ENCODE data around the gene COL9A3.
"Not testable (repeated sequence)": the region's sequence is repeated elsewhere in the genome, so short reads cannot be mapped to it uniquely, and the experiment has no call there.

DNA sequence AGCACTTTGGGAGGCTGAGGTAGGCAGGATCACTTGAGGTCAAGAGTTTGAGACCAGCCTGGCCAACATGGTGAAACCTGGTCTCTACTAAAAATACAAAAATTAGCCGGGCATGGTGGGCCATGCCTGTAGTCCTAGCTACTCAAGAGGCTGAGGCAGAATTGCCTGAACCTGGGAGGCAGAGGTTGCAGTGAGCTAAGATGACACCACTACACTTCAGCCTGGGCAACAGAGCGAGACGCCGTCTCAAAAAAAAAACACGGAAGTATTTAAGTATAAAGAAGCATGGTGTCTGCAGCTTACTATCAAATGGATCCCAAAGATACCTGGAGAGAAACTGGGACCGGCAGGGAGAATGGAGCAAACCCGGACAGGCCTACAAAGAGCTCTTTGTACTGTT lies 32.1 kb downstream of the COL9A3 start:
- TF ChIP-seq, protein P1, sequence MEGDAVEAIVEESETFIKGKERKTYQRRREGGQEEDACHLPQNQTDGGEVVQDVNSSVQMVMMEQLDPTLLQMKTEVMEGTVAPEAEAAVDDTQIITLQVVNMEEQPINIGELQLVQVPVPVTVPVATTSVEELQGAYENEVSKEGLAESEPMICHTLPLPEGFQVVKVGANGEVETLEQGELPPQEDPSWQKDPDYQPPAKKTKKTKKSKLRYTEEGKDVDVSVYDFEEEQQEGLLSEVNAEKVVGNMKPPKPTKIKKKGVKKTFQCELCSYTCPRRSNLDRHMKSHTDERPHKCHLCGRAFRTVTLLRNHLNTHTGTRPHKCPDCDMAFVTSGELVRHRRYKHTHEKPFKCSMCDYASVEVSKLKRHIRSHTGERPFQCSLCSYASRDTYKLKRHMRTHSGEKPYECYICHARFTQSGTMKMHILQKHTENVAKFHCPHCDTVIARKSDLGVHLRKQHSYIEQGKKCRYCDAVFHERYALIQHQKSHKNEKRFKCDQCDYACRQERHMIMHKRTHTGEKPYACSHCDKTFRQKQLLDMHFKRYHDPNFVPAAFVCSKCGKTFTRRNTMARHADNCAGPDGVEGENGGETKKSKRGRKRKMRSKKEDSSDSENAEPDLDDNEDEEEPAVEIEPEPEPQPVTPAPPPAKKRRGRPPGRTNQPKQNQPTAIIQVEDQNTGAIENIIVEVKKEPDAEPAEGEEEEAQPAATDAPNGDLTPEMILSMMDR (IDR thresholded peaks at IDR 0.05) = not testable (repeated sequence)
- not testable (repeated sequence) for TF ChIP-seq EP300 (IDR thresholded peaks at IDR 0.05)

Data from esophagus muscularis mucosa (tissue), 3 donors.